Renal cortical epithelial cell (primary cell): Measurements from ENCODE around the gene SEPTIN5. TPM values are rescaled to one million over a fixed set of nuclear protein-coding genes. Genes with fewer than 3 reads are reported as not detected.
"Not testable (repeated sequence)": the region's sequence is repeated elsewhere in the genome, so short reads cannot be mapped to it uniquely, and the experiment has no call there.

Experiments
- DNase-seq: peaks from one replicate; pipeline ENCODE4 v3.0.0-alpha.2; 2011; ENCODE audit warnings: low read depth
- total RNA-seq: library from RNA; depleted of rRNA; stranded (reverse); fragments of >200 nt; gene quantifications from 2 replicates; pipeline ENCODE4 v1.2.3, GENCODE V29; 2014

Gene SEPTIN5
- total RNA-seq, 1 donor from 2014 or later, result 1.1 TPM

GRCh38 chr22:19720150-19720827, 6.0 kb downstream of the SEPTIN5 start:
- DNase-seq, result no peak

GRCh38 chr22:19720999-19721329, 6.7 kb downstream of the SEPTIN5 start:
- no peak for DNase-seq

- DNase-seq, result no peak
These were observed 7.3 kb downstream of the SEPTIN5 start for GRCh38 chr22:19721330-19722177.

GRCh38 chr22:19722178-19722981, 8.1 kb downstream of the SEPTIN5 start:
- DNase-seq, result no peak

GRCh38 chr22:19722982-19723231, 8.6 kb downstream of the SEPTIN5 start:
- no peak for DNase-seq

- DNase-seq, result no peak
These were observed 9.1 kb downstream of the SEPTIN5 start, which contains the start of gene GP1BB for GRCh38 chr22:19723232-19723982. TSS of gene GP1BB (plus strand) at chr22:19723539. CDS start at chr22:19723570, 31 bp downstream.

- no peak for DNase-seq
These were observed 9.9 kb downstream of the SEPTIN5 start for GRCh38 chr22:19723983-19724827.

- no peak for DNase-seq
These were observed 10.8 kb downstream of the SEPTIN5 start for GRCh38 chr22:19724927-19725661.

- not testable (repeated sequence) for DNase-seq
These were observed 11.9 kb downstream of the SEPTIN5 start for GRCh38 chr22:19726064-19726788.

- DNase-seq, result no peak
These were observed 13.2 kb downstream of the SEPTIN5 start for GRCh38 chr22:19727310-19728150.

- DNase-seq, result no peak
These were observed 14.0 kb downstream of the SEPTIN5 start for GRCh38 chr22:19728271-19728670.

- no peak for DNase-seq
These were observed 14.5 kb downstream of the SEPTIN5 start for GRCh38 chr22:19728836-19729235.

- DNase-seq, result no peak
These were observed 15.2 kb downstream of the SEPTIN5 start for GRCh38 chr22:19729507-19729906.

- no peak for DNase-seq
These were observed 15.9 kb downstream of the SEPTIN5 start for GRCh38 chr22:19730198-19730597.

GRCh38 chr22:19730655-19731360, 16.5 kb downstream of the SEPTIN5 start:
- peak; percentile 16 for DNase-seq

- no peak for DNase-seq
These were observed 17.2 kb downstream of the SEPTIN5 start for GRCh38 chr22:19731361-19732135.
